Measurements from ENCODE around the gene MEGF11.

GRCh38 chr15:66264859-66265513 is 11.4 kb upstream of the MEGF11 start:
- TF ChIP-seq POLR2A (IDR thresholded peaks at IDR 0.05) (no peak), CTCF (IDR thresholded peaks at IDR 0.05) (no peak)

Data from Peyer's patch (tissue), 4 donors.